ENCODE measurements around the gene TPD52L1.
"Not testable (repeated sequence)": the region's sequence is repeated elsewhere in the genome, so short reads cannot be mapped to it uniquely, and the experiment has no call there.

The TPD52L1 gene

GRCh38 chr6:125142618-125143017, 11.0 kb upstream of the TPD52L1 start:
- no peak for DNase-seq (ENCODE audit: low read depth)

- DNase-seq (ENCODE audit: low read depth), result no peak
These were observed 8.8 kb upstream of the TPD52L1 start for GRCh38 chr6:125144822-125145221.

GRCh38 chr6:125149256-125150144, 4.1 kb upstream of the TPD52L1 start:
- no peak for DNase-seq (ENCODE audit: low read depth)

DNA sequence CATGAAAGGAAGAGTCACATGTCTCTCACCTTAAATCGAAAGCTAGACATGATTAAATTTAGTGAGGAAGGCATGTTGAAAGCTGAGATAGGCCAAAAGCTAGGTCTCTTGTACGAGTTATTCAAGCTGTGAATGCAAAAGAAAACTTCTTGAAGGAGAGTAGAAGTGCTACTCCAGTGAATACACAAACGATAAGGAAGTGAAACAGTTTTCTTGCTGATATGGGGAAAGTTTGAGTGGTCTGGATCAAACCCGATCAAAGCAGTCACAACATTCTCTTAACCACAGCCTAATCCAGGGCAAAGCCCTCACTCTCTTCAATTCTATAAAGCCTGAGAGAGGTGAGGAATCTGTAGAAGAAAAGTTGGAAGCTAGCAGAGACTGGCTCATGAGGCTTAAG, 1.9 kb upstream of the TPD52L1 start:
- no peak for DNase-seq (ENCODE audit: low read depth)

DNA sequence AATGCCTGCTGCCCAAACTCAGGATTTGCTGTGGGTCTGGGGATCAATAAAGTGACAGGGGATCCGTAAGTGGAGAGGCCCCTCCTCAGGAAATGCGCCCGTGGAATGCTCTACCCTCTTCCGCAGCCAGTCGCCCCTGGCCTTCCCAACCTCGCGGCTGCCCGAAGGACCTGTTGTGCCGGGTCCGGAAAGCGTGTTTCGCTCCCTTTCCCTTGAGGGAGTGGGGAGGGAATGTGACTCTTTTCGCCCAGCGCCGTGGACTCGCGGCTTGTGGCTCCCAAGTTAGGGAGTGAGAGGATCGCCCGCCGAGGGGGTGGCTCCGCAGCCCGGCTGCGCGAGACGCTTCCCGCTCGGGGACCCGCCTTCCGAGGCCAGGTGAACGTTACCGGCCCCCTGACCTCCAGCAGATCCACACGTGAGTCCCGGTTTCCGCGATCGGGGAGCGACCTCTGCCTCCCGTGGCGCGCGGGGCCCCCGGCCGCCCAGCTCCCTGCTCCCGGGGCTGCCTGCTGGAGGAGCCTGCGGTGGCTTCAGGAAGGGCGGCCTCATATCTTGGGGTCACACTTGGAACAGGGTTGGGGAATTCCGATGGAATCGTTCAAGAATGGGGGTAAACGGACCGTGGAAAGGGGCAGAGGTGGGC, 666 bp downstream of the TPD52L1 start:
- no peak for DNase-seq (ENCODE audit: low read depth)

DNA sequence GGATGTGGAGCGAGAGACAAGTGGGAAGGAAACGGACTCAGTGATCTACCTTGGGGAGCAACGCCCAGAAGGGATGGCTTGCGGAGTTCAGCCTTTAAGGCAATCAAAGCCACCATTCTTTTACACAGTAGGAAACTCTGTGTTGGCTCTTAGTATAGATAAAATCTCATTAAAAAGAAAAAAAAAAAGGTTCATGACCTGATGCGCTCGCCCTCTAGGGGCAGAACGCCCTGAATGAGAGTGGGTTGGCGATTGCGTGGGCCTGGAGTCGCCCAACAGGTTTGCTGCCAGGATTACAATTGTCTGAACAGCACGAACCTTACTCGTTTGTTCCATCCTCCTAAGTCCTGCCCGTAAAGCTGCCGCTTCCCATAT, 1.2 kb downstream of the TPD52L1 start:
- DNase-seq (ENCODE audit: low read depth), result no peak

GRCh38 chr6:125155344-125155743, 1.8 kb downstream of the TPD52L1 start:
- DNase-seq (ENCODE audit: low read depth), result no peak

GRCh38 chr6:125156496-125156895, 2.9 kb downstream of the TPD52L1 start:
- DNase-seq (ENCODE audit: low read depth), result no peak

GRCh38 chr6:125157280-125157679, 3.7 kb downstream of the TPD52L1 start:
- no peak for DNase-seq (ENCODE audit: low read depth)

- DNase-seq (ENCODE audit: low read depth), result no peak
These were observed 4.2 kb downstream of the TPD52L1 start for GRCh38 chr6:125157725-125158124.

DNA sequence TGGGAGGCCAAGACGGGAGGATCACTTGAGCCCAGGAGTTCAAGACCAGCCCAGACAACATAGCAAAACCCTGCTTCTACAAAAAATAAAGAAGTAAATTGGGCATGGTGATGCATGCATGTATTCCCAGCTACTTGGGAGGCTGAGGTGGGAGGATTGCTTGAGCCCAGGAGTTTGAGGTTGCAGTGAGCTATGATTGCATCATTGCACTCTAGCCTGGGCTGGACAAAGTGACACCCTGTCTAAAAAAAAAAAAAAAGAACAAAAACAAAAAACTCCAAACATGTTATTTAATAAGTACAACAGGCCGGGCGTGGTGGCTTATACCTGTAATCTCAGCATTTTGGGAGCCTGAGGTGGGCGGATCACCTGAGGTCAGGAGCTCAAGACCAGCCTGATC, 9.8 kb downstream of the TPD52L1 start:
- not testable (repeated sequence) for DNase-seq (ENCODE audit: low read depth)

- no peak for DNase-seq (ENCODE audit: low read depth)
These were observed 10.2 kb downstream of the TPD52L1 start for GRCh38 chr6:125163811-125164210.

DNA sequence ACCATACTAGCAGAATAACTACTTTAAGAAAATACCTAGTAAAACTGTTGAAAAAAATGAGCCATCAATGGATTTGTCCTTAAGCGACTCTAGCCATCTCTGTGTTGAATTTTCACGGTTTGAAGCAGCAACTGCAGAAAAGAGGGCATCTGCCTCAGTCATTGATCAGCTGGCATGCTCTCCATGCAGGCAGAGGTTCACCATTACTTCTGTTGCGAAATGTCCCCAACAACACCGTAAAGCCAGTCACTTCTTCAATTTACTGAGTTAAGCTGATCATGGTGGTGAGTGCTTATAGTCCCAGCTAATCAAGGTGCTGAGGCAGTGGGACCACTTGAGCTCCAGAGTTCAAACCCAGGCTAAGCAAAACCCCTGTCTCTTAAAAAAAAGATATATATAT, 11.1 kb downstream of the TPD52L1 start:
- DNase-seq (ENCODE audit: low read depth), result no peak

DNA sequence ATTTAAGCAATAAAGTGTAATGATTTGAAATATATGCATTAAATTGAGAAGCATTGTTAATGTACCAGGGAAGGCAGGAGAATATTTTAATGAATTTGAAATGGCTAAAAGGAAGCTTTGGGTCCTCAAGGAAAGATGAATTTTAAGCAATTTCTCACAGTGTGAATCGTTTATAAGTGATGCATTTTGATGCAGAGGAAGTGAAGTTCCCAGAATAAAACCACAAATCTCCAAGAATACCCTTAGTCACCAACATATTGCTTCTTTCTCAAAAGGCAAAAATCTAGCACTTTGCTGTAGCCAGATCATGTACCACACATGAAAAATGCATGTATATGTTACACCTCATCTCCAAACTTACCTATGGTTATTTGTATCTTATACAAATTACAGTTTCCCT, 11.7 kb downstream of the TPD52L1 start:
- no peak for DNase-seq (ENCODE audit: low read depth)

DNA sequence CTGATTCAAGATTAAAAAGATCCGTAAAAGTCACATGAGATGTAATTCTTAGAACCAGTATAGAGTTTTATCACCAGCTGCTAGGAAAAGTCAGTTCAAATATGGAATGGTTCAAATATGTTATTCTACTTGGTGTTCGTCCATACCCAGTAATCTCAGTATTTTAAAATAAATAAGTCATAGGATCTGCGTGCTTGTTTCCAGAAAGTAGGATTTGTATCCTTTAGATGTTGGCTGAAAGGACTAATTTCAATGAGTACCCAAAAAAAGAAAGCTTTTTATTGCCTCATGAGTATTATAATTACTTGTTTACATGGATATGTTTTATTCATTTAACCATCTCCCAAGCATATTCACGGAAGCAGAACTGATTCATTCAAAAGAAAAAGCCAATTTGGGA, 12.2 kb downstream of the TPD52L1 start:
- no peak for DNase-seq (ENCODE audit: low read depth)

DNA sequence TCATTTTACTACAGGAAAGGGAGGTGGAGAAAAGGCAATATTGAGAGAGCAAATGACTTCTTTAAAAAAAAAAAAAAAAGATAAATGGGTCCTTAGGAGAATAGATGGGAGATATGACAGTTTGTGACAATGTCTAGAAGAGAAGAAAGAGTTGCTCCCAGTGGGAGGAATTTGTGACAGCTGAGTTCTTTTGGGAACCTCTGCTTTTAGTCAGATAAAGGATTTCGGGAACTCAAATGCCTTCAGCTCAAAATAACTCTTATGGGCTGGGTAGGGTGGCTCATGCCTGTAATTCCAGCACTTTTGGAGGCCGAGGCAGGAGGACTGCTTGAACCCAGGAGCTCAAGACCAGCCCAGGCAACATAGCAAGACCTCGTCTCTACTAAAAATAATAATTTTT, 13.1 kb downstream of the TPD52L1 start:
- DNase-seq (ENCODE audit: low read depth), result no peak

GRCh38 chr6:125167579-125167978, 14.0 kb downstream of the TPD52L1 start:
- no peak for DNase-seq (ENCODE audit: low read depth)

DNA sequence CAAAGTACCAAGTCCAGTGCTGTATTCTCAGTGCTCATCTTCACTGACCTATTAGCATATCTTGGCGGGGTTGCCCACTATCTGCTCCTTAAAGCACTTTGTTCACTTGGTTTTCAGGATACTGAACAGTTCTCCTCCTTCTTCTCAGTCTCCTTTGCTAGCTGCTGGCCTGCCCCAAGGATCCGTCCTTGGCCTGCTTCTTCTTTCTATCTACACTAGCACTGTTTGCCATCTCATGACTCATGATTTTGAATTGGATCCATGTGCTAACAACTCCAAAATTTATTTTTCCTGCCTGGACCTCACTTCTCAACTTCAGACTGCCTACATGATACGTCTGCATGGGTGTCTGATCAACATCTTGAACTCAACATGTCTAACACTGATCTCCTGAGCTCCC, 15.5 kb downstream of the TPD52L1 start:
- DNase-seq (ENCODE audit: low read depth), result no peak

DNA sequence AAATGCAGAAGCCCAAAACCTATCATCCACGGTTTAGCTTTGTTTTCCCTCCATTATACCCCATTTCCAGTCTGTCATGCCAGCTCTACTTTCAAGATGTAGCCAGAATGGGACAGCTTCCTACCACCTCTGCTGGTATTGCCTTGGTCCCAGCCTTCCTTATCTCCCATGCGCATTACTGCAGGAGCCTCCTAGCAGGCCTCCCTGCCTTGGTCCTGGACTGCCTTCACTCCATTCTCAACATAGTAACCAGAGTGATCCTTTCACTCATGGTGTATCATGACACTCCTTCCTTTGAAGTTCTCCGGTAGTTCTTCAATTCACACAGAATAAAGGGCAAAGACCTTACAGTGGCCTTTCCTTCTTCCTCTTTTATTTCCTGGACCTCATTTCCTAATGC, 15.9 kb downstream of the TPD52L1 start:
- no peak for DNase-seq (ENCODE audit: low read depth)

- DNase-seq (ENCODE audit: low read depth), result no peak
These were observed 16.8 kb downstream of the TPD52L1 start for GRCh38 chr6:125170376-125170775.

DNA sequence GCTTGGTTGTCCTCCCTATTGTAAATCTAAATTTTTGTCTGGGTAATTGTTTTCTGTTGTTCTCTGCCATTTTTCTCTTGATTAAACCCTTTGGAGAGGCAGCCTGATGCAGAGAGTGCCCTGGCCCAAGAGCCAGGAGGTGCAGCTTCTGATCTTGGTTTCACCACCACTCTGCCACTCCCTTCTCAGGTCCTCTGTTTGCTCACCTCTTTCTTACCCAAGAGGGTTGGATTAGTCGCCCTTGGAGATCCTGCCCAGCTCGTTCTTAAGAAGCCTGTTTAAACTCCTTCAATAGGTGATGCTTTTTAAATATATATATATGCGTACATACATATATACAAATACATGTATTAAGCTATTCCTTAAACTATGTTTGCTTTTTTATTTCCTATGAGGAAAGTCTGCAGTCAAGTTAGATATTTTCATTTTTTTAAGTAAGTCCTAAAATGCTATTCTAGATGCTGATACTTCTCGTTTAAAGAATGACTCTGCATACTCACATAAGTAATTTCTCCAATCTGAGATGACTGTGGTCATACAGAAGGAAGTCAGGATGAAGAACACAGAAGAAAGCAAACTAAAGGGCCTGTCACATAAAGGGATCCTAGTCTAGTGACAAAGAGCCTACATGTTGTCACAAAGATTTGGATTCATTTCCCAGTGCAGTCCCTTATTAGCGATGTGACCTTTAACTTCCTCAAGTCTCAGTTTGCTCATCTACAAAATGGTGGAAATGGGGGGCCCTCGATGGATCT, 19.9 kb downstream of the TPD52L1 start:
- no peak for DNase-seq (ENCODE audit: low read depth)

GRCh38 chr6:125174626-125175025, 21.1 kb downstream of the TPD52L1 start:
- DNase-seq (ENCODE audit: low read depth), result no peak

DNA sequence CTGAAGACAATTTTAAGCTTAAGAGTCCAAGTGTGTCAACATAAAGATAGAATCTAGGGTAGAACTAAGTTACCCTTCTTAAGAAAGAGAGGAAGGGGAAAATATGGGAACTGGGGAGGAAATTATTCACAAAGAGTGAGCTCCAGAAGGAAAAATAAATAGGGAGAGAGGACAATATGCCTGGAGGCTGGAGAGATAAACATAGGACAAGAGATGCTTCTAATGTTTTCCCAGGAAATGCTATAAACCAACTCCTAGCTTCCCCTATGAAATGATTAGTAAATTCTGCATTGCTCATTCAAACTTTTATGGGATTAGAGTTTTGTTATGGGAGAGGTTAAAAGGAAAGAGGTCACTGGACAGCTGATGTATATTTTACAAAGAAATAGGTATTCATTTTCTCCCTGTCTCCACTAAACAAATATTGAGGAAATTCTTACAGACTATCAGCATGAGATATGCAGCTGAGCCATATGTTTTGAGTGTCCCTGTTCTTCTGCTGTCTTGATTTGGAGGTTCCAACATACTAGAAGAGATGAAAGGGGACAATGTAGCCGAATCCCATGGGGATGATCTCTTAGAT, 22.0 kb downstream of the TPD52L1 start:
- DNase-seq (ENCODE audit: low read depth), result no peak

All from activated T-helper 9 cell treated with anti-CD3 and anti-CD28 coated beads, Interleukin-2, amount 50 U/mL, for 16 hours (primary cell).